GM19099 (cell line): ENCODE measurements around the gene NODAL.

ENCODE experiments used
- POLR2A ChIP-seq: IDR thresholded peaks from 3 replicates; pipeline ENCODE4 v1.6.1; 2011; ENCODE audit warnings: low read depth; ENCODE audit not compliant: insufficient read length; ENCODE audit errors: extremely low read depth

Gene NODAL

GRCh38 chr10:70430493-70431445 is 10.7 kb downstream of the NODAL start:
- TF ChIP-seq POLR2A, result no peak

GRCh38 chr10:70426823-70427222 is 14.7 kb downstream of the NODAL start:
- no peak for TF ChIP-seq POLR2A

GRCh38 chr10:70425096-70425495 is 16.4 kb downstream of the NODAL start:
- TF ChIP-seq POLR2A, result no peak

- no peak for TF ChIP-seq POLR2A
Measured at GRCh38 chr10:70424320-70424719, 17.2 kb downstream of the NODAL start.

- no peak for TF ChIP-seq POLR2A
Measured at GRCh38 chr10:70418713-70419112, 22.8 kb downstream of the NODAL start.

GRCh38 chr10:70418229-70418628 is 23.3 kb downstream of the NODAL start:
- no peak for TF ChIP-seq POLR2A

- no peak for TF ChIP-seq POLR2A
Measured at GRCh38 chr10:70417568-70417967, 23.9 kb downstream of the NODAL start.

- TF ChIP-seq POLR2A, result no peak
Measured at GRCh38 chr10:70412356-70412755, 29.1 kb downstream of the NODAL start.

- no peak for TF ChIP-seq POLR2A
Measured at GRCh38 chr10:70410608-70411007, 30.9 kb downstream of the NODAL start.

- no peak for TF ChIP-seq POLR2A
Measured at GRCh38 chr10:70409772-70410171, 31.7 kb downstream of the NODAL start.

- TF ChIP-seq POLR2A, result no peak
Measured at GRCh38 chr10:70405037-70405824, 36.2 kb downstream of the NODAL start.

GRCh38 chr10:70404787-70405036 is 36.8 kb downstream of the NODAL start:
- TF ChIP-seq POLR2A, result no peak

- peak; percentile 96 for TF ChIP-seq POLR2A
Measured at GRCh38 chr10:70404036-70404786, 37.3 kb downstream of the NODAL start, which contains the start of gene EIF4EBP2. TSS of gene EIF4EBP2 (plus strand) at chr10:70404145. CDS start at chr10:70404402, 257 bp downstream.

GRCh38 chr10:70403483-70404035 is 37.9 kb downstream of the NODAL start:
- TF ChIP-seq POLR2A, result no peak

GRCh38 chr10:70399177-70399576 is 42.3 kb downstream of the NODAL start:
- TF ChIP-seq POLR2A, result no peak
